Activated CD4-positive, alpha-beta T cell treated with anti-CD3 and anti-CD28 coated beads, Interleukin-2, amount 50 U/mL, for 16 hours (primary cell): ENCODE data around the gene FOXA3.

ENCODE experiments used
- DNase-seq: peaks from one replicate; pipeline ENCODE4 v3.0.0-alpha.2; 2020

Gene FOXA3

GRCh38 chr19:45863840-45864628 lies at the start of gene FOXA3:
TSS of gene FOXA3 (plus strand) at chr19:45864326. CDS start at chr19:45864457, 131 bp downstream.
- DNase-seq, result peak; percentile 65

- no peak for DNase-seq
These were observed 49.2 kb upstream of the FOXA3 start, which contains the start of gene RSPH6A for GRCh38 chr19:45814851-45815480. TSS of gene RSPH6A (minus strand) at chr19:45815308. CDS start at chr19:45815176, 132 bp downstream.

- no peak for DNase-seq
These were observed 48.5 kb upstream of the FOXA3 start for GRCh38 chr19:45815481-45816216.

GRCh38 chr19:45816236-45817009 lies 47.7 kb upstream of the FOXA3 start:
- no peak for DNase-seq

GRCh38 chr19:45817010-45817724 lies 47.0 kb upstream of the FOXA3 start:
- DNase-seq, result peak; percentile 96

GRCh38 chr19:45817725-45818301 lies 46.3 kb upstream of the FOXA3 start:
- no peak for DNase-seq

- no peak for DNase-seq
These were observed 44.4 kb upstream of the FOXA3 start for GRCh38 chr19:45819769-45820168.

- DNase-seq, result no peak
These were observed 43.6 kb upstream of the FOXA3 start for GRCh38 chr19:45820413-45821102.

- no peak for DNase-seq
These were observed 43.0 kb upstream of the FOXA3 start for GRCh38 chr19:45821103-45821521.

GRCh38 chr19:45821570-45821969 lies 42.6 kb upstream of the FOXA3 start:
- DNase-seq, result no peak

- no peak for DNase-seq
These were observed 41.4 kb upstream of the FOXA3 start for GRCh38 chr19:45822716-45823115.

- DNase-seq, result no peak
These were observed 40.9 kb upstream of the FOXA3 start for GRCh38 chr19:45823182-45823581.

GRCh38 chr19:45824041-45824471 lies 40.1 kb upstream of the FOXA3 start:
- no peak for DNase-seq

- no peak for DNase-seq
These were observed 39.4 kb upstream of the FOXA3 start for GRCh38 chr19:45824531-45825262.

- no peak for DNase-seq
These were observed 38.9 kb upstream of the FOXA3 start for GRCh38 chr19:45825263-45825605.

GRCh38 chr19:45825917-45826893 lies 37.9 kb upstream of the FOXA3 start:
- DNase-seq, result no peak

GRCh38 chr19:45826934-45827333 lies 37.2 kb upstream of the FOXA3 start:
- no peak for DNase-seq

- no peak for DNase-seq
These were observed 36.5 kb upstream of the FOXA3 start for GRCh38 chr19:45827459-45828093.

- no peak for DNase-seq
These were observed 35.6 kb upstream of the FOXA3 start for GRCh38 chr19:45828523-45828922.
